HL-60 (cell line): Measurements from ENCODE around the gene MIS18A.

Experiments used
- SPI1 ChIP-seq: IDR thresholded peaks from 2 replicates; pipeline ENCODE4 v1.6.1; 2012; ENCODE audit warnings: low read depth, mild to moderate bottlenecking, borderline replicate concordance
- TF ChIP-seq, protein P1 (sequence below): IDR thresholded peaks from one replicate; pipeline ENCODE4 v1.5.1; 2011; ENCODE audit warnings: low read length, control low read depth, inconsistent platforms; ENCODE audit not compliant: insufficient read depth
- TF ChIP-seq, protein P2 (sequence below): IDR thresholded peaks from 2 replicates; pipeline ENCODE4 v1.6.1; 2012; ENCODE audit warnings: low read depth; ENCODE audit not compliant: insufficient replicate concordance

DNA sequence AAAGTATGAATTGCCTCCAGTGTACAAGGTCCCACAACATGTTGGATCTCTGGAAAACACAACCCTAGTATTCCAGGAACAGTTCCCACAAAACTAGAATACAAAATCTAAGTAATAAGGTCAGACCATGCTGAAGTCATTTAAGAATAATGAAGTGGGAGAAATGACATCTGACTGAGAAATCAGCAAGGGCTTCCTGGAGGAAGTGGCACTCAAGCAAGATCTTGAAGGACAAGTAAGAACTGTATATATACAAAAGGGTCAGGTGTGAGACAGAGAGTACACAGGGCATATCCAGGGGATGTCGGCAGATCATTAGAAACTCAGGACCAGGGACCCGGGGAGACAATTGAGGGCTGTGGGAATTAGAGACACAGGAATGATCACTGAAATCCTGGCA is 18.7 kb downstream of the MIS18A start:
- TF ChIP-seq, protein P1, sequence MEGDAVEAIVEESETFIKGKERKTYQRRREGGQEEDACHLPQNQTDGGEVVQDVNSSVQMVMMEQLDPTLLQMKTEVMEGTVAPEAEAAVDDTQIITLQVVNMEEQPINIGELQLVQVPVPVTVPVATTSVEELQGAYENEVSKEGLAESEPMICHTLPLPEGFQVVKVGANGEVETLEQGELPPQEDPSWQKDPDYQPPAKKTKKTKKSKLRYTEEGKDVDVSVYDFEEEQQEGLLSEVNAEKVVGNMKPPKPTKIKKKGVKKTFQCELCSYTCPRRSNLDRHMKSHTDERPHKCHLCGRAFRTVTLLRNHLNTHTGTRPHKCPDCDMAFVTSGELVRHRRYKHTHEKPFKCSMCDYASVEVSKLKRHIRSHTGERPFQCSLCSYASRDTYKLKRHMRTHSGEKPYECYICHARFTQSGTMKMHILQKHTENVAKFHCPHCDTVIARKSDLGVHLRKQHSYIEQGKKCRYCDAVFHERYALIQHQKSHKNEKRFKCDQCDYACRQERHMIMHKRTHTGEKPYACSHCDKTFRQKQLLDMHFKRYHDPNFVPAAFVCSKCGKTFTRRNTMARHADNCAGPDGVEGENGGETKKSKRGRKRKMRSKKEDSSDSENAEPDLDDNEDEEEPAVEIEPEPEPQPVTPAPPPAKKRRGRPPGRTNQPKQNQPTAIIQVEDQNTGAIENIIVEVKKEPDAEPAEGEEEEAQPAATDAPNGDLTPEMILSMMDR, result no peak
- TF ChIP-seq, protein P2, sequence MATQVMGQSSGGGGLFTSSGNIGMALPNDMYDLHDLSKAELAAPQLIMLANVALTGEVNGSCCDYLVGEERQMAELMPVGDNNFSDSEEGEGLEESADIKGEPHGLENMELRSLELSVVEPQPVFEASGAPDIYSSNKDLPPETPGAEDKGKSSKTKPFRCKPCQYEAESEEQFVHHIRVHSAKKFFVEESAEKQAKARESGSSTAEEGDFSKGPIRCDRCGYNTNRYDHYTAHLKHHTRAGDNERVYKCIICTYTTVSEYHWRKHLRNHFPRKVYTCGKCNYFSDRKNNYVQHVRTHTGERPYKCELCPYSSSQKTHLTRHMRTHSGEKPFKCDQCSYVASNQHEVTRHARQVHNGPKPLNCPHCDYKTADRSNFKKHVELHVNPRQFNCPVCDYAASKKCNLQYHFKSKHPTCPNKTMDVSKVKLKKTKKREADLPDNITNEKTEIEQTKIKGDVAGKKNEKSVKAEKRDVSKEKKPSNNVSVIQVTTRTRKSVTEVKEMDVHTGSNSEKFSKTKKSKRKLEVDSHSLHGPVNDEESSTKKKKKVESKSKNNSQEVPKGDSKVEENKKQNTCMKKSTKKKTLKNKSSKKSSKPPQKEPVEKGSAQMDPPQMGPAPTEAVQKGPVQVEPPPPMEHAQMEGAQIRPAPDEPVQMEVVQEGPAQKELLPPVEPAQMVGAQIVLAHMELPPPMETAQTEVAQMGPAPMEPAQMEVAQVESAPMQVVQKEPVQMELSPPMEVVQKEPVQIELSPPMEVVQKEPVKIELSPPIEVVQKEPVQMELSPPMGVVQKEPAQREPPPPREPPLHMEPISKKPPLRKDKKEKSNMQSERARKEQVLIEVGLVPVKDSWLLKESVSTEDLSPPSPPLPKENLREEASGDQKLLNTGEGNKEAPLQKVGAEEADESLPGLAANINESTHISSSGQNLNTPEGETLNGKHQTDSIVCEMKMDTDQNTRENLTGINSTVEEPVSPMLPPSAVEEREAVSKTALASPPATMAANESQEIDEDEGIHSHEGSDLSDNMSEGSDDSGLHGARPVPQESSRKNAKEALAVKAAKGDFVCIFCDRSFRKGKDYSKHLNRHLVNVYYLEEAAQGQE, result no peak
- TF ChIP-seq SPI1, result no peak
